Measurements from ENCODE around the gene PDE4B.

The PDE4B gene

GRCh38 chr1:65792669-65793358 is at the start of gene PDE4B:
PDE4B (plus strand) TSS chr1:65792895.
- no peak for DNase-seq

- no peak for DNase-seq
These were observed 48.0 kb upstream of the PDE4B start for GRCh38 chr1:65744731-65745130.

- no peak for DNase-seq
These were observed 40.7 kb upstream of the PDE4B start for GRCh38 chr1:65751961-65752360.

- DNase-seq: no peak
These were observed 36.1 kb upstream of the PDE4B start for GRCh38 chr1:65756616-65757015.

- no peak for DNase-seq
These were observed 35.2 kb upstream of the PDE4B start for GRCh38 chr1:65757531-65757930.

GRCh38 chr1:65758128-65758527 is 34.6 kb upstream of the PDE4B start:
- no peak for DNase-seq

GRCh38 chr1:65759516-65759915 is 33.2 kb upstream of the PDE4B start:
- DNase-seq: no peak

- DNase-seq: no peak
These were observed 30.4 kb upstream of the PDE4B start for GRCh38 chr1:65762081-65762862.

GRCh38 chr1:65764052-65764451 is 28.6 kb upstream of the PDE4B start:
- no peak for DNase-seq

- DNase-seq: no peak
These were observed 27.1 kb upstream of the PDE4B start for GRCh38 chr1:65765631-65766030.

GRCh38 chr1:65769636-65770035 is 23.1 kb upstream of the PDE4B start:
- DNase-seq: no peak

GRCh38 chr1:65772607-65773006 is 20.1 kb upstream of the PDE4B start:
- no peak for DNase-seq

GRCh38 chr1:65773391-65774123 is 19.1 kb upstream of the PDE4B start:
- DNase-seq: no peak

- DNase-seq: no peak
These were observed 3.9 kb upstream of the PDE4B start for GRCh38 chr1:65788762-65789161.

- DNase-seq: no peak
These were observed 1.3 kb upstream of the PDE4B start for GRCh38 chr1:65791396-65791795.

GRCh38 chr1:65791801-65792668 is 660 bp upstream of the PDE4B start:
- no peak for DNase-seq

- no peak for DNase-seq
These were observed 651 bp downstream of the PDE4B start for GRCh38 chr1:65793359-65793732.

GRCh38 chr1:65795311-65795710 is 2.6 kb downstream of the PDE4B start:
- DNase-seq: no peak

GRCh38 chr1:65799601-65800000 is 6.9 kb downstream of the PDE4B start:
- DNase-seq: no peak

GRCh38 chr1:65804584-65804983 is 11.9 kb downstream of the PDE4B start:
- DNase-seq: no peak

- DNase-seq: peak; percentile 41
These were observed 19.4 kb downstream of the PDE4B start for GRCh38 chr1:65812065-65812464.

GRCh38 chr1:65813956-65814355 is 21.3 kb downstream of the PDE4B start:
- DNase-seq: no peak

- DNase-seq: no peak
These were observed 22.1 kb downstream of the PDE4B start for GRCh38 chr1:65814752-65815151.
